HG03135 (cell line): ENCODE results near the gene EXOG.

Experiments used
- ATAC-seq: cut with Tn5 transposase; IDR thresholded peaks from one replicate; pipeline ENCODE4 v1.9.1; 2021; ENCODE audit warnings: mild to moderate bottlenecking, moderate library complexity; ENCODE audit not compliant: unreplicated experiment

EXOG gene

DNA sequence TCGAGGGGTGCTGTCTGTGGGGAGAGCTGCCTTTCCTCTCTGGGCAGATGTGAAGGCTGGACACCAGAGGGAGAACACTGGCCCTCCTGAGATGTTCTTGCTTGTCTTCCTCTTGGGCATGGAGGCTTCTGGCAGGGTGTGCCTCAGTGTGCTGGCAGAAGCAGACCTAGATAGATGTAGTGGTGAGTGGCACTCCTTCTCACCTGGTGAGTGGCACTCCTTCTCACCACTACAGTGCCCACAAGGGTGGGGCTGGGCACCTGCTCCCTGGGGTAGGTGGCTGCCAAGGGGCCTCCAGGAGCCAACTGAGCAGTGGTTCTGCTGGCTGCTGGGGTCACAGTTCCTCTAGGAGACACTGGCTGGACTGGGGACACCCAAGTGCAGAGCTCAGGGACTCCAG lies 23.8 kb upstream of the EXOG start:
- no peak for ATAC-seq

DNA sequence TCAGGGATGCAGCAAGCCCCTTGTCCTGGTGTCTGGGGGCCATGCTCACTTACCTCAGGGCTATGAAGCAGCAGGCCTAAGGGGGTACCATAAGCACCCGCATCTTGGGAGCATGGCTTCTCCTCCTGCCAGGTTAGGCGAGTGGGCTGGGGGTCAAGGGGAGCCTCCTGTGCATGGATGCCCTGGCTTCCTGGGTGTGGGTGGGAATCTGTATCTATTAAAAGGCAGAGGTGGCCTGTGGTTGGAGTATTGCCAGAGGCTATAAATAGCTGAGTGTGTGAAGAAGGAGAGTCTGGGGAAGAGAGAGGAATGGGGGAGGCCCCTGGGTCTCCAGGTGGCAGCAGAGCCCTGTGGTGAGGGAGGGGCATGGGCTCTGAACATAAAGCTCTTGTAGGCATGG lies 22.9 kb upstream of the EXOG start:
- ATAC-seq: no peak

GRCh38 chr3:38474928-38475605 lies 21.1 kb upstream of the EXOG start:
- ATAC-seq: no peak

DNA sequence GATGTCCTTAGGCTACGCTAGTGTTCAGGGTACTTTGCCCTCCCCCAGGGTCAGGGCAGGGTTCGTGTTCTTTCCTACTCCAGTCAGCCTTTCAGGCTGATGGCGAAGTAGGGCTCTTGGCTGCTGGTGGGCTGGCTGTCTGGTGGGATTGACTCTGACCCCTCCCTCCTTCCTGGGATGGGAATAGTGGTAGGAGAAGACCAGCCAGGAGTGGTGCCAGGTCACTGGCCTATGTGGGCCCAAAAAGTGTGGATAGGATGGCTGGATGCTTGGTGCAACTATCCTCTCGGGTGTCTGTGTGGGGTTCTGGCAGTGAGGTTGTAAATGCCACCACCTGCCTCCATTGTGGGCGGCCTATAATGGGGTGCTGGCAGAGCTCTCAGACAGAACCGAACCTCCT lies 20.4 kb upstream of the EXOG start:
- no peak for ATAC-seq

GRCh38 chr3:38476157-38476756 lies 19.9 kb upstream of the EXOG start:
- no peak for ATAC-seq

GRCh38 chr3:38477057-38477820 lies 18.9 kb upstream of the EXOG start:
- no peak for ATAC-seq

DNA sequence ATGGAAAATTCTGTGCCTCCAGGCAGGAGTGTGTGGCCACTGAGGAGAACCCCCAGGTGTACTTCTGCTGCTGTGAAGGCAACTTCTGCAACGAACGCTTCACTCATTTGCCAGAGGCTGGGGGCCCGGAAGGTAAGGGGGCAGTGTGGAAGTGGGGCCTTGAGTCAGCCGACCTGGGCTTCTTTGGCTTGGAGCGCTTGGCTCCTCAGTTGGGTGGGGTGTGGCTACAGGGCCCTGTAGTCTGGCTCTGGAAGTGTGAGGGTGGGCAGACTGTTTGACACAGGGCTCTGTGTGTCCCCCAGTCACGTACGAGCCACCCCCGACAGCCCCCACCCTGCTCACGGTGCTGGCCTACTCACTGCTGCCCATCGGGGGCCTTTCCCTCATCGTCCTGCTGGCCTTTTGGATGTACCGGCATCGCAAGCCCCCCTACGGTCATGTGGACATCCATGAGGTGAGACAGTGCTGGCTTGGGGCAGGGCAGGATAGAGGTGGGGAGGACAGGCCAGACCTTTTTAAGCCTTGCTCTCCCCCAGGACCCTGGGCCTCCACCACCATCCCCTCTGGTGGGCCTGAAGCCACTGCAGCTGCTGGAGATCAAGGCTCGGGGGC lies 18.2 kb upstream of the EXOG start:
- no peak for ATAC-seq

- ATAC-seq: no peak
Measured at GRCh38 chr3:38478901-38479300, 17.2 kb upstream of the EXOG start.

DNA sequence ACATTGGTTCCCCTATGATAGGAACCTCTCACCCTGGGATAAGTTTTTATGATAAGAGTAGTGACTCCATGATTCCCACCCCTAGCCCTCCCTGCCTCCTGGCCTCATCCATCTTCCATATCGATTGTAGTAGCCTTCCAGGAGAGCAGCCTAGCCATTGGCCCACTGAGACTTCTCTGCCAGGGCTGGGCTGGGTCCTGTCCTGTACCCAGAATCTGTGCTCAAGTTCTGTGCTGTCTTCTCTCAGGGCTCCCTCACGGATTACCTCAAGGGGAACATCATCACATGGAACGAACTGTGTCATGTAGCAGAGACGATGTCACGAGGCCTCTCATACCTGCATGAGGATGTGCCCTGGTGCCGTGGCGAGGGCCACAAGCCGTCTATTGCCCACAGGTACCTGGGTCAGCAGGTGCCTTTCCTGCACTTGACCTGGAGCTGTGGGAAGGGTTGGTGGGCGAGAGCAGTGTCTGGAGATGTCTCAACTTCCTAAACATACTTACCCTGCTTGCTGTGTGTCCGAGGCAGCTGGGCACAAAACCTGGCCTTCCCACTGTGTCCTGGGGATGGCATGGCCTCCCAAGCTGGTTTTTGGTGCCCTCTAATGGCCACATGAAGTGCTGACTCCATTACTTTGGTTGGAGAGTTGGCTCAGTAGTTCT lies 16.6 kb upstream of the EXOG start:
- no peak for ATAC-seq

DNA sequence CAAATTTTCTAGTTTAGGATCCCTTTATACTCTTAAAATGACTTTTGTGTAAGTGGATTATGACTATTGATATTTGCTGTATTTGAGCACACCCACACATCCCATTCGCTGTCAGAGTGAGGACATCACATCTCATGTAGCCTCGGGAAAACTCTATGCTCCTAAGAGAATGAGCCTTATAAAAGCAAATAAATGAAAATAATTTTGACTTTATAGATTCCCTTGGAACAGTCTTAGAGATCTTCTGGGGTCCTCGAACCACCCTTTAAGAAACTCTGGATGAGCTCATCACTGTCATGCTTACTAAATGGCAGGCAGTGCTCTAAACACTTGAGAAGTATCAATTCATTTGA lies 16.1 kb upstream of the EXOG start:
- ATAC-seq: no peak

GRCh38 chr3:38480930-38481329 lies 15.2 kb upstream of the EXOG start:
- no peak for ATAC-seq

DNA sequence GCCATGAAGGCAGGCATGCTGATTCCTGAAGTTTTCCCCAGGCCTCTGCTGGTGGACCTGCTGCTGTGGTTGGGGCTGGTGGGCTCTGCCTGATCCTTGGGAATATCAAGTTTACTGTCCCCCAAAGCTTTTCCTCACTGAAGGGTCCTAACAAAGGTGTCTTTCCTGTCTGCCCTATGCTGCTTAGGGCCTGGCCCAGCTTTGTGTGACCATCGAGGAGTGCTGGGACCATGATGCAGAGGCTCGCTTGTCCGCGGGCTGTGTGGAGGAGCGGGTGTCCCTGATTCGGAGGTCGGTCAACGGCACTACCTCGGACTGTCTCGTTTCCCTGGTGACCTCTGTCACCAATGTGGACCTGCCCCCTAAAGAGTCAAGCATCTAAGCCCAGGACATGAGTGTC lies 13.2 kb upstream of the EXOG start:
- no peak for ATAC-seq

- peak; percentile 69 for ATAC-seq
Measured at GRCh38 chr3:38487323-38487722, 8.8 kb upstream of the EXOG start.

DNA sequence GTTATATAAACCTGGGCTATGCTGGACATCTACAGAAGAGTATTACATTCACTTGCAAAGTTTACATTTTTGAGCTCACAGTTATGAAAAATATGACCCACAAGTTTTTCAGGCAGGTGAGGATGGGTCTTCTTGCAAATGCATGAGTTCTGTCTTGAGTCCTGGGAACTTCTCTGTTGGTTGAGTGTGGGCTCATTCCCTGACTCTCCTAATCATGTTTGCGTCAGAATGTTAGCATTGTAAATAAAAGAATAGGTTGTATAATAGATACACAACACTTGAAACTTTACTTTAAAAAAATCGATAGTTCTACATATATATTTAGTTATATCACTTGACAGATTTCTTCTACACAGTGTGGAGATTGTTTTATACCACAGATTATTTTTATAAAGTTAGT lies 7.2 kb upstream of the EXOG start:
- ATAC-seq: no peak

DNA sequence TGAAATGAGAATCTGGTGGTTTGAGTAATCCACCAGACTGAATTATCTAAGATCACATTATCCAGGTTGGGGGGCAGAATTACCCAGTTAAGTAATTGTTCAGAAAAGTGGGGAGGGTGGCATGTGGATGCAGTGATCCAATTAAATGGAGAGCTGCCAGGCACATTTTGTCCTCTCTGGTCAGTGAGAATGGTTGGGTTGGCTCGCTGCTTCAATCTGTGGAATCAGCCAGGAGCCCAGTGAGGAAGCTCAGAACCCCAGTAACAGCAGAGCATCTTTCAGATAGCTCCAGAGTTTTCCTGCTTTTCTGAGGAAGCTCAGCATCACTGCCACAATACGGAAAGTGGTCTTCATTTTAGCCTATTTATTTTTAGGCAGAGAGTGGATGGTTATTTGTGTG lies 6.4 kb upstream of the EXOG start:
- ATAC-seq: no peak

GRCh38 chr3:38490281-38491030 lies 5.7 kb upstream of the EXOG start:
- no peak for ATAC-seq

- no peak for ATAC-seq
Measured at GRCh38 chr3:38491215-38491614, 4.9 kb upstream of the EXOG start.

DNA sequence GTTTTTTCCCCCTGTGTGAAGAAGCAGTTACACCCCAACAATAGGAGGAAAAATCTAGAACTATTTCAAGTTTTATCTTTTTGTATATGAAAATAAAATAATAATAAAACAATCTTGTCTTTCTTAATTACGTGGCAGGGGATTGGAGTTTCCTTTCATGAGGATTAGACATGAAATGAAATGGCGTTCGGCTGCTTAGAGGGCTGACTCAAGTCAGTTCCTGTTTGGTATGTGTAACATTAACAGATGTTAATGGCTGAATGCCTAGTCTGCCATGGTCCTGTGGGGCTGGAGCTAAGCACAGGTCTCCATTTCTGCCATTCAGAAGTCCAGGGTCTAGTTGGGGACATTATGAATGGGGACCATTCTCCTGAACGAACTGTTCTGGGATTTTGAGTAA lies 3.1 kb upstream of the EXOG start:
- no peak for ATAC-seq

DNA sequence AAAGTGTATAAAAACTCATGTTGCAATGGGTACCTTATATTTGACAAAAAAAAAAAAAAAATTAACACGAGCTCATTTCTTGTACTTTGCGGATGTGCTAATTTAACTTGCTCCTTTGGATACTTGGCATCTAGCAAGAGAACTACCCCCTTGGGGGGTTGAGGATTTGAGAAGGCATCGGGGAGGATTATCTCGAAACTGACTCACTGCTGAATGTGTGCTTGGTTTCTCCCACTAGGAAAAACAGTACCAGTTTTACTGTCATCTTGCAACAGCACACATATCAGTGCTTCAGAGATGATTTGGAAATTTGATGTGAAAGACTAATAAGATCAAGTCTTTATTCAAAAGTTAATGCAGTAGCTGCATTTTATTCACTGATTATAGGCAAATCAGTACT lies 891 bp downstream of the EXOG start:
- no peak for ATAC-seq

DNA sequence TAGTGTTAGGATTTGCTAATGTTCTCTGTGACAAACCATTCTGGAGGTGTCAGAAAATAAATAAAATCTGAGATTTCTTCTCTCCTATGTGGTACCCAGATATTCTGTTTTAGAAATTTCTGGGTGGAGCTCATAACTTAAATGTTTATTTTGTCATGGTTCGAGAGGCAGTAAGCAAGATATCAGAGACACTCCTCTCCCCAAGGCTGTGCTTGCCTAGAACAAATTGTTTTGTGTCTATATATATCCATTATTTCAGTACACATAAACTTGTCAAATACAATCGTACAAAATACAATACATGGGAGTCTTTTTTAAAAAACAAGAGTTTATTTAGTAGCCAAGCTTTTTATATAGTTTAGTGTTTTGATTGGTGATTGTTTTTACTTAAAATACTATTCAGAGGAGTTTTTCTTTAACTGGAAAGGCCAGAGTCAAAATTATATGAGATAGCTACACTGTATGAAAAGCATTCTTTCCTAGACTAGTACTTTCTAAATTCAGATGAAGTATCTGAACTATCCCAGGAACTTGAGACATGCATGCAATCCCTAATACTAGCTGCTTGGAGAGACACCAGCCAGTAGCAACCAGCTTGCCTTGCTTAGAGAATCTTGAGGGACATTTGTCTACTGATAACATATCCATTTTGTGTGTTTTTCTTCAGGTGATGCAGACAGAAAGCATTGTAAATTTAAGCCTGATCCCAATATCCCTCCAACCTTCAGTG lies 4.7 kb downstream of the EXOG start:
- no peak for ATAC-seq
